Upper lobe of left lung (tissue), 6 donors: ENCODE data around the gene DFFA. TPM values are rescaled to one million over a fixed set of nuclear protein-coding genes. Genes with fewer than 3 reads are reported as not detected.
A peak's percentile ranks its signal among the peaks of the same experiment; 100 is the strongest.

Experiments used
- ATAC-seq, 2 donors: fragments of 200-7000 bp; cut with Tn5 transposase; one replicate each; pipeline ENCODE4 v1.9.1; 2022; ENCODE audit warnings: mild to moderate bottlenecking in 2 of 2, moderate library complexity in 2 of 2; ENCODE audit not compliant: low FRiP score in 2 of 2
- DNase-seq, 2 donors: peaks; one replicate each; pipeline ENCODE4 v3.0.0-alpha.2; 2019 to 2020
- H3K27ac ChIP-seq, 4 donors: fragments of 200-600 bp; sonication (generic); one replicate each; pipeline ENCODE4 v1.5.1; 2016 to 2019
- H3K27me3 ChIP-seq, 4 donors: fragments of 200-600 bp; sonication (generic); one replicate each; pipeline ENCODE4 v1.5.1; 2017 to 2019
- H3K36me3 ChIP-seq, 4 donors: fragments of 200-600 bp; sonication (generic); one replicate each; pipeline ENCODE4 v1.5.1; 2016 to 2019
- H3K4me1 ChIP-seq, 4 donors: fragments of 200-600 bp; sonication (generic); one replicate each; pipeline ENCODE4 v1.5.1; 2018 to 2019
- H3K4me3 ChIP-seq, 4 donors: fragments of 200-600 bp; sonication (generic); one replicate each; pipeline ENCODE4 v1.5.1; 2017 to 2019; ENCODE audit warnings: mild to moderate bottlenecking in 2 of 4, moderate library complexity in 1 of 4
- H3K9me3 ChIP-seq, 4 donors: fragments of 200-600 bp; sonication (generic); one replicate each; pipeline ENCODE4 v1.5.1; 2018 to 2019
- EP300 ChIP-seq, 4 donors: sonication (generic); formaldehyde crosslinking; IDR thresholded peaks; one replicate each; pipeline ENCODE4 v1.5.1; 2017; ENCODE audit warnings: antibody characterized with exemption in 4 of 4, control low read depth in 2 of 4
- POLR2A ChIP-seq, 4 donors: fragments of 450-650 bp; IDR thresholded peaks; one replicate each; pipeline ENCODE4 v1.5.1; 2016 to 2017; ENCODE audit warnings: antibody characterized with exemption in 4 of 4, mild to moderate bottlenecking in 2 of 4
- POLR2AphosphoS5 ChIP-seq, 2 donors: sonication (generic); formaldehyde crosslinking; IDR thresholded peaks; one replicate each; pipeline ENCODE4 v1.5.1; 2017; ENCODE audit warnings: antibody characterized with exemption in 2 of 2
- WGBS, 2 donors: methylation state at CpG; one replicate each; pipeline ENCODE4 v1.1.5; 2017 to 2018; 5-methylcytosine and 5-hydroxymethylcytosine counted together
- total RNA-seq, 6 donors: library from RNA; depleted of rRNA in 4 of 6; stranded (reverse); fragments of >200 nt in 4 of 6; gene quantifications; one replicate each; pipeline versions ENCODE4 v1.1.0 to v1.2.1, GENCODE V29; 2016 to 2021
- TF ChIP-seq, protein P1 (sequence below), 6 experiments: fragments of 450-650 bp in 4 of 6; fragments of 200-600 bp in 2 of 6; sonication (generic) in 2 of 6; IDR thresholded peaks; one replicate each; pipeline ENCODE4 v1.5.1; 2016 to 2019; ENCODE audit warnings: antibody characterized with exemption in 6 of 6
- donor health status: DM: no; HTN: no; CAD: no; lungs with moderate emphysema.
- donor health status: DM: no; HTN: yes; CAD: no; lungs with severe emphysema.

Gene DFFA
- total RNA-seq, 6 donors from 2014 or later, result 15.8 to 37.2 (median 22.9) TPM

DNA sequence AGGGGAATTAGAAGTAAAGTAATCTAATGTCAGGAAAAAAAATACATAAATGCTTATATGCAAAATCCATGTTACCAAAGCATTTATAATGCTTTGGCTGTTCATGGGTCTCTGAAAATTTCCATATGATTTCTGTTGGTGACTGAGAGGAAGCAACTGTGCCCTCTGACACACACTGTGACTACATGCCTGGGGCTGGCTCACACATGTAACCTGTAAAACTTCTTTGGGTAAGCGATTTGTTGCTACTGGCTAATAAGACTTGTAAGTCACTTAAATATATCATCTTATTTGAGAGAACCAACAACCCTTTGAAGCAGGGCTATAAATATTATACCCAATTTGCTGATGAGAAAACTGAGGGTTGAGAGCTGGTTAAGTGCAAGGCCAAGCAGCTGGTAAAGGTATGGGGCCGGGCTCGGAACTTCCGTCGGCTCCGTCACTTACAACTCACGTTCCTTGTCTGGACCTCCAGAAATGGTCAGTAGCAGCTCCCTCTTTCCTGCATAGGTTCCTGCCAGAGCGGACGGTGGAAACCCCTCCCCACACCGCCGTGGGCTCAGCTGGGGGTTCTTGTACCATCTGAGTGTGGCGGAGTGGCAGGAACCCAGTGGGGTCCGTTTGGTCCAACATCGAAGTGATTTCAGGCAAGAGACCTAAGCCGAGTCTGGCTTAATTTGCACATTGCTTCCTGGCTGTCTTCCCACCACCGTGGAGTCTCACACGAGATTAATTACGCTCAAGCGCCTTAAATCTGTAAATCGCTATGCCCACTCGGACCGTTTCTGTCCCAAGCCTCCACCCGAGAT, 714 bp downstream of the DFFA start:
- DNase-seq (no peak), ATAC-seq (no peak)

DNA sequence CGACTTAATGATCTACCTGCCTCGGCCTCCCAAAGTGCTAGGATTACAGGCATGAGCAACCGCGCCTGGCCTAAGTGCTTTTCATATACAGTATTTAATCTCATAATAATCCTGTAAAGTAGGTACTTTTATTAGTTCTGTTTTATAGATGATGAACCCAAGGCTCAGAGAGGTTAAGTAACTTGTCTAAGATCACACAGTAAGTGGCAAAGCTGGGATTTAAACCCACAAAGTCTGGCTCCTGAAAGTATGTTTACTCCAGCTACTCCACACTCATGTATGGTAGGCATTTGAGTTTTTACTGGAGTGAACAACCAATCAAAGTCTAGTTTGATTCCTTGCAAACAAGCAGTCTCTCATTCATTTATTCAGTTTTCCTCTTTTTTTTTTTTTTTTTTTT, 2.3 kb downstream of the DFFA start:
- WGBS, 2 donors, result 90 to 99% methylated on average over 4 of the region's 4 CpGs
- Histone ChIP-seq H3K4me1 (peaks cover 8 to 26% (median 16%) of the 10 kb centered on the region in 4 donors), H3K9me3 (no peaks in the 10 kb centered on the region), H3K4me3 (no peak overlapping the region), H3K27ac (no peak overlapping the region), H3K27me3 (no peaks in the 10 kb centered on the region), H3K36me3 (peaks cover 15 to 44% (median 33%) of the 10 kb centered on the region in 4 donors)
- no peak for DNase-seq
- no peak for ATAC-seq
- TF ChIP-seq POLR2A (IDR thresholded peaks at IDR 0.05), result no peak
- TF ChIP-seq EP300 (IDR thresholded peaks at IDR 0.05), result no peak
- no peak for TF ChIP-seq POLR2AphosphoS5 (IDR thresholded peaks at IDR 0.05)
- TF ChIP-seq, protein P1, sequence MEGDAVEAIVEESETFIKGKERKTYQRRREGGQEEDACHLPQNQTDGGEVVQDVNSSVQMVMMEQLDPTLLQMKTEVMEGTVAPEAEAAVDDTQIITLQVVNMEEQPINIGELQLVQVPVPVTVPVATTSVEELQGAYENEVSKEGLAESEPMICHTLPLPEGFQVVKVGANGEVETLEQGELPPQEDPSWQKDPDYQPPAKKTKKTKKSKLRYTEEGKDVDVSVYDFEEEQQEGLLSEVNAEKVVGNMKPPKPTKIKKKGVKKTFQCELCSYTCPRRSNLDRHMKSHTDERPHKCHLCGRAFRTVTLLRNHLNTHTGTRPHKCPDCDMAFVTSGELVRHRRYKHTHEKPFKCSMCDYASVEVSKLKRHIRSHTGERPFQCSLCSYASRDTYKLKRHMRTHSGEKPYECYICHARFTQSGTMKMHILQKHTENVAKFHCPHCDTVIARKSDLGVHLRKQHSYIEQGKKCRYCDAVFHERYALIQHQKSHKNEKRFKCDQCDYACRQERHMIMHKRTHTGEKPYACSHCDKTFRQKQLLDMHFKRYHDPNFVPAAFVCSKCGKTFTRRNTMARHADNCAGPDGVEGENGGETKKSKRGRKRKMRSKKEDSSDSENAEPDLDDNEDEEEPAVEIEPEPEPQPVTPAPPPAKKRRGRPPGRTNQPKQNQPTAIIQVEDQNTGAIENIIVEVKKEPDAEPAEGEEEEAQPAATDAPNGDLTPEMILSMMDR (IDR thresholded peaks at IDR 0.05), result no peak

More for the DNA sequence above, 714 bp downstream of the DFFA start:
- H3K9me3 ChIP-seq, result no peaks in the 10 kb centered on the region
- TF ChIP-seq EP300 (IDR thresholded peaks at IDR 0.05), result no peak
- TF ChIP-seq, protein P1 (IDR thresholded peaks at IDR 0.05), result no peak
- no peak for TF ChIP-seq POLR2A (IDR thresholded peaks at IDR 0.05)
- no peak for TF ChIP-seq POLR2AphosphoS5 (IDR thresholded peaks at IDR 0.05)
- H3K27ac ChIP-seq, result peak overlapping the region; percentile 50 to 85 (median 69)
- peaks cover 18 to 41% (median 29%) of the 10 kb centered on the region in 4 donors for H3K4me1 ChIP-seq
- H3K4me3 ChIP-seq, result peak overlapping the region; percentile 74 to 86 (median 82)
- no peaks in the 10 kb centered on the region for H3K27me3 ChIP-seq
- WGBS, 2 donors, result 9 to 12% methylated on average over 16 to 23 of the region's 23 CpGs
- peaks cover 8 to 28% (median 21%) of the 10 kb centered on the region in 4 donors for H3K36me3 ChIP-seq

DNA sequence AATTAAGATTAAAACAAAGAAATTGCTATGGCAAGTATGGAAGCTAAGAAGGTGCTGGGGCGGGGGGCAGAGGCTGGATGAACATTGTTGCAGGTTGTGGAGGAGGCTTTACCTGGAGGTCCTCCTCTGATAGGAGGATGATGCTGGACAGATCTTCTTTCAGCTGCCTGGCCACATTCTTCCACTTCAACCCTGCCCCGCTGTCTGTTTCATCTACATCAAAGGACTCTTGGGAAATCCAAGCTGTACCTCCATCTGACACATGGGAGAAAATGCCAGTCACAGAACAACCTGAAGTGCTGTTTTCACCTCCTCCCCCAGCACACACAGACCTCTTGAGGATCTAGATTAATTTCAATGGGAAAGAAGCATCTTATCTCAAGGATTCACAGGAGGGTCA, 5.3 kb downstream of the DFFA start:
- Histone ChIP-seq H3K36me3 (peaks cover 24 to 73% (median 52%) of the 10 kb centered on the region in 4 donors), H3K4me3 (no peak overlapping the region), H3K27ac (no peak overlapping the region), H3K9me3 (no peaks in the 10 kb centered on the region), H3K27me3 (no peaks in the 10 kb centered on the region), H3K4me1 (peaks cover 9 to 16% (median 12%) of the 10 kb centered on the region in 4 donors)
- TF ChIP-seq POLR2A (IDR thresholded peaks at IDR 0.05), result no peak
- no peak for TF ChIP-seq POLR2AphosphoS5 (IDR thresholded peaks at IDR 0.05)
- TF ChIP-seq, protein P1 (IDR thresholded peaks at IDR 0.05), result no peak
- TF ChIP-seq EP300 (IDR thresholded peaks at IDR 0.05), result no peak
- WGBS, 2 donors, result 98 to 99% methylated on average over 2 of the region's 2 CpGs
- ATAC-seq, result no peak
- DNase-seq, result no peak

DNA sequence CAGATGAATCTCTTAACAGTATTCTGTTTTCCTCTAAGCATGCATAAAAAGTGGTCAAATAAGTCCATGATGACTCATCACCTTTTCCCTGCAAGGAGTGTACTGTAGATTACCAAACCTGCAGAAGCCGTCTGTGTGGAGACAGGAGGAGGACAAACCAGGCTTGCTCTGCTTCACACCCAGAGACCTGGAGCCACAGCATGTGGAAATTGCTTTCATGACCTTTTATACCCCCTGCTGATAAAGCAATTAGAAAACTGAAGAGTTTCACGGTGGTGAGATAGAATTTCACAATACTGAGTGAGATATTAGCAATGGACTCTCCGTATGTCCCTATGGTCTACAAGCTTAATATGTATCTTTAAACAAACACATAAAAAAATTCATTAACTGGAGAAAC, 13.1 kb downstream of the DFFA start:
- WGBS, 2 donors, result 42 to 45% methylated on average over 3 of the region's 3 CpGs
- Histone ChIP-seq H3K4me3 (no peak overlapping the region), H3K36me3 (peaks cover 13 to 36% (median 22%) of the 10 kb centered on the region in 4 donors), H3K4me1 (peaks cover 0 to 17% (median 14%) of the 10 kb centered on the region in 4 donors), H3K9me3 (no peaks in the 10 kb centered on the region), H3K27me3 (no peaks in the 10 kb centered on the region), H3K27ac (peak overlapping the region in 3 of 4 donors; percentile 15 to 54 (median 43))
- TF ChIP-seq, protein P1 (IDR thresholded peaks at IDR 0.05), result no peak
- no peak for TF ChIP-seq POLR2A (IDR thresholded peaks at IDR 0.05)
- no peak for TF ChIP-seq EP300 (IDR thresholded peaks at IDR 0.05)
- no peak for TF ChIP-seq POLR2AphosphoS5 (IDR thresholded peaks at IDR 0.05)
- ATAC-seq (no peak), DNase-seq (peak in 1 of 2 donors; percentile 26)
